Erythroblast (primary cell): Measurements from ENCODE around the gene BTBD2.

Experiments
- GATA1 ChIP-seq: IDR thresholded peaks from 2 replicates; pipeline ENCODE4 v1.6.1; 2011; ENCODE audit warnings: low read depth, mild to moderate bottlenecking, control low read depth, low read length, moderate library complexity
- POLR2A ChIP-seq: IDR thresholded peaks from 2 replicates; pipeline ENCODE4 v1.6.1; 2011; ENCODE audit warnings: mild to moderate bottlenecking, low read length

DNA sequence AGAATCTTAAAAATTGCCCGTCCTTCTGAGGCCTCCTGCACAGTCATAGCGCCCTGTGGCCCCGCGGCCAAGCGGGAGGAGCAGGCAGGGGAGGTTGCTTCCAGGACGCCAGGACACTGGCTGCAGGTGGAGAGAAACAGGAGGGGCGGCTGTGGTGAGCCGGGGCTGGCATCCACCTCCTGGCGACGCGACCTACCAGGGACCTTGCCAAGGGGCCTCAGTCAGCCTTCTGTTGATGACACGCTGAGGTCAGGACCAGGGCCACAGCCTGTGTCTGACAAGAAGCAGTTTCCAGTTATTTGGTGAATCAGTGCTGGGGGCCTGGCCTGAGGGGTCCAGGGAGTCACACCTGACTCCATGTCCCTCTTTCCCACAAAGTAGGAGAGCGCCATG is 48.9 kb upstream of the BTBD2 start:
- TF ChIP-seq POLR2A (no peak), GATA1 (no peak)
